Hematopoietic multipotent progenitor cell treated with erythropoietin and hydrocortisone succinate and interleukin-3 and kit ligand, for 15 days (in vitro differentiated cells): ENCODE measurements around the gene NKX2-1.

Experiments
- DNase-seq: peaks from one replicate; pipeline ENCODE4 v3.0.0-alpha.2; 2015; ENCODE audit warnings: low spot score

The NKX2-1 gene

GRCh38 chr14:36517242-36518030 is 2.6 kb downstream of the NKX2-1 start:
- no peak for DNase-seq

- DNase-seq, result no peak
These were observed 3.3 kb downstream of the NKX2-1 start for GRCh38 chr14:36516719-36517241.

GRCh38 chr14:36515896-36516718 is 3.9 kb downstream of the NKX2-1 start:
- no peak for DNase-seq

GRCh38 chr14:36515105-36515593 is 4.9 kb downstream of the NKX2-1 start:
- no peak for DNase-seq

GRCh38 chr14:36514278-36515104 is 5.5 kb downstream of the NKX2-1 start:
- DNase-seq, result no peak

GRCh38 chr14:36513451-36514277 is 6.4 kb downstream of the NKX2-1 start:
- DNase-seq, result no peak

GRCh38 chr14:36513012-36513420 is 7.0 kb downstream of the NKX2-1 start:
- DNase-seq, result no peak

- no peak for DNase-seq
These were observed 7.4 kb downstream of the NKX2-1 start for GRCh38 chr14:36512585-36513003.

GRCh38 chr14:36511981-36512584 is 7.9 kb downstream of the NKX2-1 start:
- no peak for DNase-seq

- no peak for DNase-seq
These were observed 9.2 kb downstream of the NKX2-1 start for GRCh38 chr14:36510874-36511273.

GRCh38 chr14:36510078-36510799 is 9.8 kb downstream of the NKX2-1 start:
- no peak for DNase-seq

GRCh38 chr14:36509069-36509917 is 10.7 kb downstream of the NKX2-1 start:
- no peak for DNase-seq

GRCh38 chr14:36508418-36509068 is 11.5 kb downstream of the NKX2-1 start:
- DNase-seq, result no peak

- DNase-seq, result no peak
These were observed 12.1 kb downstream of the NKX2-1 start for GRCh38 chr14:36507847-36508417.

- no peak for DNase-seq
These were observed 13.1 kb downstream of the NKX2-1 start for GRCh38 chr14:36506732-36507614.

GRCh38 chr14:36505892-36506731 is 13.9 kb downstream of the NKX2-1 start:
- no peak for DNase-seq
